H1 (cell line): ENCODE measurements around the gene MYOG. TPM values are rescaled to one million over a fixed set of nuclear protein-coding genes. Genes with fewer than 3 reads are reported as not detected.
A peak's percentile ranks its signal among the peaks of the same experiment; 100 is the strongest.

Source experiments
- CTCF ChIA-PET: fragments of 300-600 bp; sonication (Branson Sonifier 250); formaldehyde crosslinking; loops from one replicate; lab custom pipeline; 2021; ENCODE audit not compliant: partially characterized antibody; lab: Charles Lee
- POLR2A ChIA-PET: fragments of 300-600 bp; sonication (Branson Sonifier 250); formaldehyde crosslinking; loops from one replicate; lab custom pipeline; 2021; ENCODE audit warnings: inconsistent platforms; ENCODE audit not compliant: partially characterized antibody; lab: Charles Lee
- DNase-seq, 2 experiments: peaks; one replicate each; pipeline versions ENCODE4 v3.0.0 to v3.0.0-alpha.2; 2010 to 2022; ENCODE audit warnings: low spot score in 2 of 2, low read depth in 1 of 2, mixed read lengths in 1 of 2
- FAIRE-seq: peaks from 2 replicates; lab custom pipeline; 2011; peaks lifted over from hg19 to GRCh38; lab: Jason Lieb, UNC
- H2AFZ ChIP-seq: 2 replicates; pipeline ENCODE4 v1.8.1; 2012; ENCODE audit warnings: low read length, inconsistent platforms
- H2AK5ac ChIP-seq: 2 replicates; pipeline ENCODE4 v1.6.1; 2013; ENCODE audit warnings: low read depth, low read length
- H2BK120ac ChIP-seq: replicated peaks from 2 replicates; pipeline ENCODE3; 2013; ENCODE audit warnings: low read depth, low read length, inconsistent platforms
- H2BK12ac ChIP-seq: 2 replicates; pipeline ENCODE4 v1.6.1; 2013; ENCODE audit warnings: low read depth, low read length
- H2BK15ac ChIP-seq: 2 replicates; pipeline ENCODE4 v1.6.1; 2013; ENCODE audit warnings: low read length
- H2BK20ac ChIP-seq: 2 replicates; pipeline ENCODE4 v1.6.1; 2013; ENCODE audit warnings: low read length
- H2BK5ac ChIP-seq: 2 replicates; pipeline ENCODE4 v1.6.1; 2013; ENCODE audit warnings: low read depth, low read length
- H3K14ac ChIP-seq: 2 replicates; pipeline ENCODE4 v1.6.1; 2013; ENCODE audit warnings: inconsistent platforms; ENCODE audit not compliant: insufficient read length
- H3K18ac ChIP-seq: 2 replicates; pipeline ENCODE4 v1.6.1; 2013; ENCODE audit warnings: low read length; ENCODE audit errors: extremely low read depth
- H3K23ac ChIP-seq: 2 replicates; pipeline ENCODE4 v1.6.1; 2013; ENCODE audit warnings: inconsistent platforms; ENCODE audit not compliant: insufficient read length
- H3K23me2 ChIP-seq: 2 replicates; pipeline ENCODE4 v1.6.1; 2013; ENCODE audit warnings: low read depth, low read length
- H3K27ac ChIP-seq: 2 replicates; pipeline ENCODE4 v1.6.1; 2011; ENCODE audit warnings: low read depth, low read length, inconsistent platforms
- H3K27me3 ChIP-seq, 4 experiments: replicated peaks in 1 of 4; 1 replicate in 1 of 4; 2 replicates in 3 of 4; pipeline versions ENCODE4 v1.6.1 to v1.8.1; 2011 to 2013; ENCODE audit warnings: low read length in 3 of 4, mild to moderate bottlenecking in 3 of 4, inconsistent platforms in 2 of 4, mixed read lengths in 2 of 4, moderate library complexity in 1 of 4; ENCODE audit not compliant: control insufficient read depth in 3 of 4, insufficient read depth in 3 of 4; ENCODE audit errors: extremely low read depth in 1 of 4
- H3K36me3 ChIP-seq, 4 experiments: 2 replicates each; pipeline versions ENCODE4 v1.6.1 to v1.8.1; 2011 to 2013; ENCODE audit warnings: mild to moderate bottlenecking in 4 of 4, low read length in 3 of 4, moderate library complexity in 2 of 4, control low read depth in 1 of 4, inconsistent platforms in 1 of 4; ENCODE audit not compliant: insufficient read depth in 4 of 4, control insufficient read depth in 2 of 4
- H3K4ac ChIP-seq: replicated peaks from 2 replicates; pipeline ENCODE3; 2013; ENCODE audit warnings: low read length, low read depth, mixed read lengths, inconsistent platforms; ENCODE audit not compliant: insufficient read length
- H3K4me1 ChIP-seq, 4 experiments: replicated peaks in 1 of 4; 1 replicate in 1 of 4; 2 replicates in 3 of 4; pipeline versions ENCODE4 v1.6.1 to v1.8.1; 2011 to 2013; ENCODE audit warnings: low read length in 3 of 4, inconsistent platforms in 2 of 4, mixed read lengths in 1 of 4; ENCODE audit not compliant: insufficient read depth in 4 of 4, control insufficient read depth in 3 of 4
- H3K4me2 ChIP-seq, 2 experiments: 2 replicates each; pipeline versions ENCODE4 v1.6.1 to v1.8.1; 2011 to 2013; ENCODE audit warnings: low read depth in 2 of 2, low read length in 2 of 2, control low read depth in 1 of 2, inconsistent platforms in 1 of 2, mild to moderate bottlenecking in 1 of 2; ENCODE audit not compliant: insufficient read depth in 1 of 2
- H3K4me3 ChIP-seq, 4 experiments: fragments of 200-600, 300-600 bp in 1 of 4; sonication (generic), shearing (Covaris generic), sonication (Bioruptor Twin) in 1 of 4; 2 replicates each; pipeline versions ENCODE4 v1.5.1 to v1.8.1; 2011 to 2016; ENCODE audit warnings: low read length in 4 of 4, low read depth in 3 of 4, control low read depth in 2 of 4, inconsistent platforms in 2 of 4, mild to moderate bottlenecking in 2 of 4, mixed read lengths in 1 of 4, moderate library complexity in 1 of 4; ENCODE audit not compliant: insufficient read depth in 2 of 4; ENCODE audit errors: extremely low read depth in 1 of 4
- H3K56ac ChIP-seq: replicated peaks from 2 replicates; pipeline ENCODE3; 2013; ENCODE audit warnings: low read depth, mild to moderate bottlenecking, mixed read lengths, low read length, inconsistent platforms; ENCODE audit not compliant: insufficient read length
- H3K79me1 ChIP-seq: 2 replicates; pipeline ENCODE4 v1.6.1; 2013; ENCODE audit warnings: low read depth, low read length, control low read depth
- H3K79me2 ChIP-seq, 2 experiments: 2 replicates each; pipeline versions ENCODE4 v1.6.1 to v1.8.1; 2012 to 2013; ENCODE audit warnings: low read length in 2 of 2, mild to moderate bottlenecking in 2 of 2, inconsistent platforms in 1 of 2; ENCODE audit not compliant: insufficient read depth in 2 of 2, control insufficient read depth in 1 of 2
- H3K9ac ChIP-seq, 4 experiments: replicated peaks in 1 of 4; 1 replicate in 1 of 4; 2 replicates in 3 of 4; pipeline versions ENCODE4 v1.6.1 to v1.8.1; 2011 to 2013; ENCODE audit warnings: low read depth in 3 of 4, low read length in 3 of 4, control low read depth in 2 of 4, mild to moderate bottlenecking in 2 of 4, moderate library complexity in 2 of 4, inconsistent platforms in 1 of 4; ENCODE audit errors: extremely low read depth in 1 of 4
- H3K9me3 ChIP-seq, 2 experiments: 2 replicates each; pipeline versions ENCODE4 v1.6.1 to v1.8.1; 2012 to 2013; ENCODE audit warnings: mild to moderate bottlenecking in 2 of 2, moderate library complexity in 2 of 2, control low read depth in 1 of 2, inconsistent platforms in 1 of 2, low read depth in 1 of 2, low read length in 1 of 2, mixed read lengths in 1 of 2; ENCODE audit not compliant: insufficient read depth in 2 of 2
- H4K20me1 ChIP-seq, 2 experiments: replicated peaks in 1 of 2; 2 replicates each; pipeline versions ENCODE3 to v1.8.1; 2011 to 2013; ENCODE audit warnings: inconsistent platforms in 2 of 2, low read length in 2 of 2, mild to moderate bottlenecking in 1 of 2; ENCODE audit not compliant: insufficient read depth in 2 of 2, control insufficient read depth in 1 of 2
- H4K5ac ChIP-seq: 2 replicates; pipeline ENCODE4 v1.6.1; 2013; ENCODE audit warnings: low read length, low read depth, mixed read lengths, inconsistent platforms; ENCODE audit not compliant: insufficient read length
- H4K8ac ChIP-seq: 2 replicates; pipeline ENCODE4 v1.8.0; 2013; ENCODE audit warnings: mild to moderate bottlenecking, moderate library complexity, low read length, inconsistent platforms; ENCODE audit not compliant: insufficient read depth; ENCODE audit errors: extremely low read depth
- H4K91ac ChIP-seq: replicated peaks from 2 replicates; pipeline ENCODE3; 2013; ENCODE audit warnings: low read length, mixed read lengths, inconsistent platforms; ENCODE audit not compliant: insufficient read length
- CTCF ChIP-seq, 3 experiments: IDR thresholded peaks; 1 replicate in 2 of 3; 2 replicates in 1 of 3; pipeline versions ENCODE4 v1.5.1 to v1.6.1; 2011; ENCODE audit warnings: low read length in 3 of 3, mild to moderate bottlenecking in 3 of 3, inconsistent platforms in 2 of 3, low read depth in 1 of 3, moderate library complexity in 1 of 3; ENCODE audit not compliant: insufficient read depth in 1 of 3; ENCODE audit errors: control extremely low read depth in 1 of 3
- POLR2AphosphoS5 ChIP-seq: IDR thresholded peaks from 2 replicates; pipeline ENCODE4 v1.6.1; 2011; ENCODE audit warnings: low read depth, low read length
- RAD21 ChIP-seq, 2 experiments: IDR thresholded peaks in 1 of 2; conservative IDR thresholded peaks in 1 of 2; 2 replicates each; pipeline ENCODE4 v1.6.1; 2011; ENCODE audit warnings: low read depth in 2 of 2, low read length in 2 of 2, improper control_type of control experiment in 1 of 2, inconsistent platforms in 1 of 2, mild to moderate bottlenecking in 1 of 2, moderate library complexity in 1 of 2
- SIN3A ChIP-seq, 2 experiments: IDR thresholded peaks in 1 of 2; conservative IDR thresholded peaks in 1 of 2; 2 replicates each; pipeline ENCODE4 v1.6.1; 2011 to 2012; ENCODE audit warnings: low read length in 2 of 2, improper control_type of control experiment in 1 of 2, low read depth in 1 of 2, mild to moderate bottlenecking in 1 of 2
- WGBS, 2 experiments: shearing (Covaris generic) in 1 of 2; methylation state at CpG; one replicate each; pipeline versions ENCODE4 v1.1.6 to v1.1.7; 2013 to 2015; ENCODE audit warnings: low lambda C conversion rate in 2 of 2, mixed read lengths in 2 of 2, inconsistent platforms in 1 of 2, low coverage in 1 of 2, missing lambda C conversion rate in 1 of 2; ENCODE audit not compliant: insufficient replicate concordance in 2 of 2, insufficient coverage in 1 of 2, insufficient read length in 1 of 2; ENCODE audit errors: extremely low coverage in 1 of 2, missing lambda C conversion rate in 1 of 2; 5-methylcytosine and 5-hydroxymethylcytosine counted together
- polyA plus RNA-seq, 7 experiments: library from polyadenylated mRNA; depleted of rRNA in 3 of 7; stranded (reverse) in 5 of 7; unstranded in 2 of 7; fragments of >200 nt in 5 of 7; fragments of 200-250 nt in 2 of 7; gene quantifications; 1 replicate in 5 of 7; 2 replicates in 1 of 7; 4 replicates in 1 of 7; pipeline versions ENCODE4 v1.2.1 to v1.2.3, GENCODE V29; 2011 to 2013; ENCODE audit warnings: missing spikeins in 2 of 7, mixed read lengths in 2 of 7
- total RNA-seq: library from RNA; stranded (reverse); fragmentation: NEBNext Ultra II Directional; extraction: Animal tissue kit (Norgen Biotek cat#: 25700); gene quantifications from 2 replicates; pipeline ENCODE4 v1.2.1, GENCODE V29; 2021

The MYOG gene
- total and polyA plus RNA-seq, 2 of the 8 experiments (the other 6 are each of a cell fraction or from before 2014, with no cell fraction given): not detected

GRCh38 chr1:203048555-203049051, 37.2 kb downstream of the MYOG start:
- Histone ChIP-seq H3K14ac (no peak overlapping the region), H3K4me2 (no peak overlapping the region; a peak in 1 of 4 replicates), H2BK20ac (no peak overlapping the region), H3K56ac (no peak overlapping the region), H4K5ac (no peak overlapping the region), H2BK5ac (0 out of 2 replicates have a peak overlapping the region, but pooled peaks have one; percentile 16), H3K4me1 (peaks cover 2 to 21% (median 8%) of the 10 kb centered on the region in 4 experiments), H3K18ac (peak overlapping the region; percentile 48; the same call in 1 of the 2 replicates), H2AK5ac (no peak overlapping the region), H3K23ac (no peak overlapping the region), H3K27ac (no peak overlapping the region), H2AFZ (no peak overlapping the region), H2BK120ac (no peak overlapping the region), H4K8ac (peak overlapping the region; percentile 38; the same call in 1 of the 2 replicates), H3K4ac (no peak overlapping the region), H3K9ac (no peak overlapping the region), H3K36me3 (no peaks in the 10 kb centered on the region; a peak in 2 of 8 replicates), H3K4me3 (no peak overlapping the region), H4K91ac (peak overlapping the region; percentile 16)
- DNase-seq (peak in 1 of 2 experiments; percentile 83), FAIRE-seq (peak; percentile 58)
- WGBS, 2 experiments: 70% methylated on average over 16 of the region's 23 CpGs; no CpG with 5 or more reads in 1 of the 2 experiments
- CTCF ChIA-PET: interaction anchor here (0.9 to 49.7 kb wide), 15 partner anchors 6 to 221 kb away, joined by 3 to 1089 read pairs (median 6); partner anchors contain the start of genes ADORA1, MYBPH, MYOG and PPFIA4
- no peak for TF ChIP-seq POLR2AphosphoS5
- peak in 1 of 2 experiments; percentile 66; a peak in 1 of 4 replicates for TF ChIP-seq SIN3A (conservative IDR thresholded peaks at IDR 0.05 in 1 of 2, IDR thresholded peaks at IDR 0.05 in 1 of 2; ENCODE audit: low read depth in 1 of 2, low read length in 2 of 2)
- TF ChIP-seq RAD21 (IDR thresholded peaks at IDR 0.05 in 1 of 2, conservative IDR thresholded peaks at IDR 0.05 in 1 of 2; ENCODE audit: low read depth in 2 of 2, low read length in 2 of 2): peak; percentile 23 to 32; a peak in 2 of 4 replicates
- TF ChIP-seq CTCF (IDR thresholded peaks at IDR 0.05; ENCODE audit: control extremely low read depth in 1 of 3, insufficient read depth in 1 of 3, low read depth in 1 of 3, low read length in 3 of 3): peak; percentile 40 to 52 (median 43)
- TF ChIP-seq, all 59 proteins: peak for 3
- H4K20me1 ChIP-seq: no peaks in the 10 kb centered on the region
- no peaks in the 10 kb centered on the region for H3K23me2 ChIP-seq
- POLR2A ChIA-PET: interaction anchor here (0.6 to 1.4 kb wide), 6 partner anchors 8 to 42 kb away, joined by 3 to 6 read pairs (median 3); partner anchors contain the start of gene TMEM183A
- H2BK12ac ChIP-seq: peak overlapping the region; percentile 50; the same call in 1 of the 2 replicates
- 0 out of 2 replicates have a peak overlapping the region, but pooled peaks have one; percentile 81 for H2BK15ac ChIP-seq
- no peaks in the 10 kb centered on the region for H3K9me3 ChIP-seq
- no peaks in the 10 kb centered on the region for H3K27me3 ChIP-seq
- no peaks in the 10 kb centered on the region for H3K79me1 ChIP-seq
- no peaks in the 10 kb centered on the region for H3K79me2 ChIP-seq
